HG03196 (cell line): ENCODE results near the gene OR52M1.
"Not testable (repeated sequence)": the region's sequence is repeated elsewhere in the genome, so short reads cannot be mapped to it uniquely, and the experiment has no call there.

Experiments
- ATAC-seq: cut with Tn5 transposase; IDR thresholded peaks from one replicate; pipeline ENCODE4 v1.9.1; 2021; ENCODE audit not compliant: unreplicated experiment

The OR52M1 gene

GRCh38 chr11:4544891-4545290 lies at the start of gene OR52M1:
Gene OR52M1, plus strand, starts transcription at chr11:4545191. Its CDS starts 0 bp downstream, at chr11:4545191.
- no peak for ATAC-seq

- ATAC-seq, result no peak
These were observed 49.5 kb upstream of the OR52M1 start for GRCh38 chr11:4495487-4495886.

GRCh38 chr11:4495986-4496385 lies 49.0 kb upstream of the OR52M1 start:
- no peak for ATAC-seq

- ATAC-seq, result no peak
These were observed 48.3 kb upstream of the OR52M1 start for GRCh38 chr11:4496557-4497248.

GRCh38 chr11:4508886-4509285 lies 36.1 kb upstream of the OR52M1 start:
- ATAC-seq, result no peak

- ATAC-seq, result no peak
These were observed 33.4 kb upstream of the OR52M1 start for GRCh38 chr11:4511282-4512245.

GRCh38 chr11:4514196-4514595 lies 30.8 kb upstream of the OR52M1 start:
- no peak for ATAC-seq

- ATAC-seq, result no peak
These were observed 22.7 kb upstream of the OR52M1 start for GRCh38 chr11:4522339-4522738.

- ATAC-seq, result no peak
These were observed 22.2 kb upstream of the OR52M1 start for GRCh38 chr11:4522752-4523151.

- ATAC-seq, result no peak
These were observed 21.3 kb upstream of the OR52M1 start for GRCh38 chr11:4523666-4524065.

GRCh38 chr11:4527926-4528325 lies 17.1 kb upstream of the OR52M1 start:
- no peak for ATAC-seq

- ATAC-seq, result not testable (repeated sequence)
These were observed 13.3 kb upstream of the OR52M1 start for GRCh38 chr11:4531686-4532085.

- ATAC-seq, result no peak
These were observed 5.3 kb upstream of the OR52M1 start for GRCh38 chr11:4539603-4540219.

GRCh38 chr11:4541071-4541470 lies 3.9 kb upstream of the OR52M1 start:
- no peak for ATAC-seq

GRCh38 chr11:4543561-4543960 lies 1.4 kb upstream of the OR52M1 start:
- ATAC-seq, result no peak

GRCh38 chr11:4546878-4547277 lies 1.9 kb downstream of the OR52M1 start:
- no peak for ATAC-seq

GRCh38 chr11:4547416-4547815 lies 2.4 kb downstream of the OR52M1 start:
- no peak for ATAC-seq

GRCh38 chr11:4551346-4551979 lies 6.5 kb downstream of the OR52M1 start:
- no peak for ATAC-seq

- ATAC-seq, result no peak
These were observed 14.8 kb downstream of the OR52M1 start for GRCh38 chr11:4559527-4560440.

GRCh38 chr11:4560467-4560866 lies 15.5 kb downstream of the OR52M1 start:
- no peak for ATAC-seq
